IMR-90 (cell line): ENCODE measurements around the gene SLF1. TPM values are rescaled to one million over a fixed set of nuclear protein-coding genes. Genes with fewer than 3 reads are reported as not detected.

Experiments used
- ATAC-seq: fragments of 200-7000 bp; cut with Tn5 transposase; 2 replicates; pipeline ENCODE4 v1.9.1; 2020; ENCODE audit warnings: low read depth, mild to moderate bottlenecking, moderate library complexity
- BruUV-seq: library from RNA; stranded (reverse); fragments of 400-500 nt; replicated peaks from 2 replicates; lab custom pipeline; 2021; lab: Mats Ljungman, UMichigan
- CTCF ChIA-PET: fragments of 300-600 bp; formaldehyde crosslinking; extraction: SDS; loops from one replicate; lab custom pipeline; 2021; ENCODE audit warnings: antibody characterized with exemption; lab: Yijun Ruan, JAX
- POLR2A ChIA-PET: fragments of 300-600 bp; sonication (Branson Sonifier 250); formaldehyde crosslinking; loops from one replicate; lab custom pipeline; 2022; ENCODE audit warnings: antibody characterized with exemption; ENCODE audit not compliant: unreplicated experiment; lab: Charles Lee
- DNase-seq: peaks from one replicate; pipeline ENCODE4 v3.0.0; 2013
- H2AFZ ChIP-seq: replicated peaks from 2 replicates; pipeline ENCODE3; 2013; ENCODE audit warnings: low read length, mild to moderate bottlenecking; ENCODE audit not compliant: poor library complexity
- H2AK5ac ChIP-seq: 2 replicates; pipeline ENCODE4 v1.6.1; 2013; ENCODE audit warnings: low read depth, low read length, inconsistent platforms
- H2AK9ac ChIP-seq: replicated peaks from 2 replicates; pipeline ENCODE3; 2013; ENCODE audit warnings: mild to moderate bottlenecking, low read depth, low read length, moderate library complexity; ENCODE audit not compliant: poor library complexity
- H2BK120ac ChIP-seq: 2 replicates; pipeline ENCODE4 v1.6.1; 2013; ENCODE audit warnings: low read depth, low read length, inconsistent platforms
- H2BK15ac ChIP-seq: 3 replicates; pipeline ENCODE4 v1.6.1; 2013; ENCODE audit warnings: low read depth, low read length, inconsistent platforms
- H2BK20ac ChIP-seq: 2 replicates; pipeline ENCODE4 v1.6.1; 2013; ENCODE audit warnings: low read depth, mild to moderate bottlenecking, inconsistent platforms, low read length, moderate library complexity
- H2BK5ac ChIP-seq: 2 replicates; pipeline ENCODE4 v1.6.1; 2013; ENCODE audit warnings: mild to moderate bottlenecking, low read depth, low read length, inconsistent platforms; ENCODE audit not compliant: poor library complexity, severe bottlenecking
- H3K14ac ChIP-seq: replicated peaks from 2 replicates; pipeline ENCODE4 v1.6.1; 2013; ENCODE audit warnings: low read depth, low read length, inconsistent platforms
- H3K18ac ChIP-seq: 2 replicates; pipeline ENCODE4 v1.6.1; 2013; ENCODE audit warnings: low read depth, low read length, control low read depth
- H3K23ac ChIP-seq: 2 replicates; pipeline ENCODE4 v1.6.1; 2013; ENCODE audit warnings: low read depth, low read length, inconsistent platforms
- H3K27ac ChIP-seq: 2 replicates; pipeline ENCODE4 v1.5.1; 2013; ENCODE audit warnings: mild to moderate bottlenecking, control low read depth, low read length; ENCODE audit not compliant: insufficient read depth
- H3K27me3 ChIP-seq: 2 replicates; pipeline ENCODE4 v1.6.1; 2013; ENCODE audit warnings: low read length; ENCODE audit not compliant: control insufficient read depth, insufficient read depth
- H3K36me3 ChIP-seq: 2 replicates; pipeline ENCODE4 v1.6.1; 2013; ENCODE audit warnings: low read length, mixed read lengths; ENCODE audit not compliant: control insufficient read depth, insufficient read depth
- H3K4ac ChIP-seq: 2 replicates; pipeline ENCODE4 v1.6.1; 2013; ENCODE audit warnings: low read depth, low read length, inconsistent platforms
- H3K4me1 ChIP-seq: 2 replicates; pipeline ENCODE4 v1.6.1; 2013; ENCODE audit warnings: low read length, mixed read lengths; ENCODE audit not compliant: control insufficient read depth, insufficient read depth
- H3K4me2 ChIP-seq: 2 replicates; pipeline ENCODE4 v1.6.1; 2013; ENCODE audit warnings: low read depth, mild to moderate bottlenecking, control low read depth, low read length, moderate library complexity
- H3K4me3 ChIP-seq: 2 replicates; pipeline ENCODE4 v1.5.1; 2013; ENCODE audit warnings: low read depth, mild to moderate bottlenecking, control low read depth, low read length, moderate library complexity; ENCODE audit not compliant: insufficient read depth
- H3K56ac ChIP-seq: 2 replicates; pipeline ENCODE4 v1.6.1; 2013; ENCODE audit warnings: low read length, inconsistent platforms; ENCODE audit not compliant: insufficient read depth; ENCODE audit errors: extremely low read depth
- H3K79me1 ChIP-seq, 2 experiments: 2 replicates each; pipeline ENCODE4 v1.6.1; 2013; ENCODE audit warnings: low read length in 2 of 2, inconsistent platforms in 1 of 2, low read depth in 1 of 2
- H3K9ac ChIP-seq: 2 replicates; pipeline ENCODE4 v1.6.1; 2013; ENCODE audit warnings: low read depth, low read length, control low read depth
- H3K9me1 ChIP-seq: 2 replicates; pipeline ENCODE4 v1.6.1; 2013; ENCODE audit warnings: low read length, inconsistent platforms; ENCODE audit not compliant: insufficient read depth
- H3K9me3 ChIP-seq: 2 replicates; pipeline ENCODE4 v1.6.1; 2013; ENCODE audit warnings: low read length; ENCODE audit not compliant: control insufficient read depth, insufficient read depth
- H4K20me1 ChIP-seq: 2 replicates; pipeline ENCODE4 v1.6.1; 2013; ENCODE audit warnings: low read length, inconsistent platforms; ENCODE audit not compliant: insufficient read depth
- H4K5ac ChIP-seq: 2 replicates; pipeline ENCODE4 v1.6.1; 2013; ENCODE audit warnings: mild to moderate bottlenecking, low read depth, low read length, control low read depth
- H4K8ac ChIP-seq, 2 experiments: 2 replicates each; pipeline ENCODE4 v1.6.1; 2013; ENCODE audit warnings: low read depth in 2 of 2, low read length in 2 of 2, control low read depth in 1 of 2, inconsistent platforms in 1 of 2
- H4K91ac ChIP-seq: 2 replicates; pipeline ENCODE4 v1.6.1; 2013; ENCODE audit warnings: low read depth, low read length, inconsistent platforms; ENCODE audit not compliant: insufficient read depth
- FOS ChIP-seq: fragments of 150-350 bp; IDR thresholded peaks from 2 replicates; pipeline ENCODE4 v1.6.1; 2016; ENCODE audit warnings: low read depth, low read length
- MAFK ChIP-seq: IDR thresholded peaks from 2 replicates; pipeline ENCODE4 v1.6.1; 2012; ENCODE audit warnings: low read depth, low read length, improper control_type of control experiment
- RAD21 ChIP-seq: IDR thresholded peaks from 2 replicates; pipeline ENCODE4 v1.6.1; 2012; ENCODE audit warnings: low read length, improper control_type of control experiment
- WGBS, 2 experiments: methylation state at CpG; one replicate each; pipeline versions ENCODE4 v1.1.5 to v1.1.7; 2013; ENCODE audit warnings: missing lambda C conversion rate in 2 of 2; ENCODE audit not compliant: insufficient read length in 1 of 2; ENCODE audit errors: extremely low coverage in 2 of 2; 5-methylcytosine and 5-hydroxymethylcytosine counted together
- dilution Hi-C: fragments of 300-500 bp; cut with HindIII; formaldehyde crosslinking; loops from one replicate; pipeline ENCODE4 v1.14.3; 2018; ENCODE audit warnings: low sequenced_read_pairs; ENCODE audit not compliant: unreplicated experiment
- in situ Hi-C: fragments of 300-500 bp; cut with MboI; formaldehyde crosslinking; loops from 3 replicates; pipeline ENCODE4 v1.14.3; 2019; ENCODE audit warnings: low sequenced_read_pairs, inconsistent platforms, mixed read lengths
- intact Hi-C: fragments of 100-400 bp; cut with micrococcal nuclease; formaldehyde crosslinking; loops from 2 replicates; pipeline ENCODE4 v1.10.0; 2022
- polyA plus RNA-seq, 3 experiments: library from polyadenylated mRNA; depleted of rRNA; stranded (reverse); fragments of >200 nt; gene quantifications; 2 replicates each; pipeline ENCODE4 v1.2.3, GENCODE V29; 2012; ENCODE audit warnings: low replicate concordance in 1 of 3
- total RNA-seq: library from RNA; depleted of rRNA; stranded (reverse); fragments of >200 nt; gene quantifications from 2 replicates; pipeline ENCODE4 v1.2.3, GENCODE V29; 2012; rRNA removed

The SLF1 gene
- total and polyA plus RNA-seq, 2 of the 4 experiments (the other 2 are of a cell fraction) = 1.9 to 3.4 TPM

GRCh38 chr5:94746731-94747124 is 128.3 kb downstream of the SLF1 start:
- Histone ChIP-seq H3K14ac (no peak overlapping the region), H3K9me1 (no peaks in the 10 kb centered on the region), H4K91ac (no peak overlapping the region), H4K20me1 (no peaks in the 10 kb centered on the region), H2AFZ (no peak overlapping the region), H3K4me1 (no peaks in the 10 kb centered on the region), H4K8ac (no peak overlapping the region), H3K23ac (no peak overlapping the region), H3K4me2 (no peak overlapping the region), H3K4me3 (no peak overlapping the region), H2BK20ac (no peak overlapping the region), H3K4ac (no peak overlapping the region), H3K9ac (no peak overlapping the region), H2BK5ac (no peak overlapping the region), H2AK5ac (no peak overlapping the region), H3K27ac (no peak overlapping the region), H4K5ac (no peak overlapping the region), H2BK120ac (no peak overlapping the region), H3K79me1 (no peaks in the 10 kb centered on the region), H3K27me3 (0 out of 2 replicates have a peak, but pooled peaks cover 1% of the 10 kb centered on the region), H3K36me3 (no peaks in the 10 kb centered on the region), H2AK9ac (no peak overlapping the region), H3K56ac (no peak overlapping the region), H2BK15ac (no peak overlapping the region), H3K9me3 (no peaks in the 10 kb centered on the region), H3K18ac (no peak overlapping the region)
- POLR2A ChIA-PET = interaction anchor here (0.6 kb wide), 1 partner anchor 1654 kb away, joined by 3 read pairs; no protein-coding TSS in a partner anchor
- DNase-seq (no peak), ATAC-seq (no peak)
- no TSS peak for BruUV-seq
- dilution Hi-C loops (no loop called here), intact Hi-C loops (no loop called here), in situ Hi-C loops (no loop called here)
- CTCF ChIA-PET = no interaction called here
- no peak for TF ChIP-seq MAFK
- no peak for TF ChIP-seq FOS
- no peak for TF ChIP-seq RAD21
- WGBS, 2 experiments = no CpG with 5 or more reads among the region's 1 CpG

Other genes with a start within 250 kb of the SLF1 start
- 1.8 and 3.9 TPM in 2 replicates for gene KIAA0825, start 65 bp upstream of the SLF1 start, total RNA-seq
- 0.20 and 0.46 TPM in 2 replicates for gene KIAA0825, start 65 bp upstream of the SLF1 start, polyA plus RNA-seq (2012; rRNA removed)